Activated CD4-positive, CD25-positive, alpha-beta regulatory T cell (primary cell): ENCODE data around the gene CDH20.

Experiments used
- DNase-seq, 4 experiments: peaks; one replicate each; lab custom pipeline; 2025; lab: John Stamatoyannopoulos, UW

The CDH20 gene

DNA sequence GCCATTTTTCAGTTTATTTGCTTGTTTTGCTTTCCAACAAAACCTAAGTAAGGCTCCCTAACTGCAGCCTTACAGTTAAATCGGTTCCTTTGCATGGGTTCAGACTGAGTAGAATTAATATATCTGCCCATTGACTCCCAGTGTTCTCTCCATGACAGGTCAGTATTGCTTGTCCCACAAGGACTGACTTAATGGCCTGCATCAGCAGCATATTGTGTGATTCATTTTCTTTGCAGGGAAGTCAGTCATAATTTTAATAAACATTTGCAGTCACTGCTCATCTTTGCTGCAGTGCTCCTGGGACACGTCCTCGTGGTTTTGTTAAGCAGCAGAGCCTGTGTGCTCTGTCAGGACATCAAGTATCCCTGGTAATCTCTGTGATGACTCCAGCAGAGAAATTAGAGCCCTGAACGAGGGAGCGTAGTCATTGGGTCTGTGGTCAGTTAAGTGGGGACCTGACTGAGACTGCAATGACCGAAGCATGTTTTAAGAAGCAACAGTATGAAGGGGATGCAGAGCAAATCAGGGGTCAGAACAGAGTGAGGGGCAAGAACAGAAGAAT, 93.3 kb downstream of the CDH20 start:
- no peak for DNase-seq

DNA sequence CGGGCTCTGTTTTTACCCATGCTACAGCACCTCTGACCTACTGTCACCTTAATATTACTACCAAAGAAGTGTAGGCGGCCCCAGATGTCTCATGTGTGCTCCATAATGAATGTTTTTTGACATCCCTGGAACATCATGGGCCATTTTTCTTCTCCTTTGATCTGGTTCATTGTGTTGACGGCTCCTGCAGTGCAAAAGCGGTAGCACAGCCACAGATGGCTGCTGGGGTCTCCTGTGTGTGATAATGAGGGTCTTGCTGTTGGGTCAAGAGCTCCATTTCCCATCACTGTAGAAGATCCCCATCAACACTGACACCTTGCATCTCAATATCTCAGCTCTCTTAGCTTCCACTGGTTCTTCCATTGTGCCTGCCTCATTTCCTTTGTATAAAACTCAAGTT, 95.0 kb downstream of the CDH20 start:
- no peak for DNase-seq

- DNase-seq, result no peak
Measured at GRCh38 chr18:61432590-61432989, 99.4 kb downstream of the CDH20 start.

DNA sequence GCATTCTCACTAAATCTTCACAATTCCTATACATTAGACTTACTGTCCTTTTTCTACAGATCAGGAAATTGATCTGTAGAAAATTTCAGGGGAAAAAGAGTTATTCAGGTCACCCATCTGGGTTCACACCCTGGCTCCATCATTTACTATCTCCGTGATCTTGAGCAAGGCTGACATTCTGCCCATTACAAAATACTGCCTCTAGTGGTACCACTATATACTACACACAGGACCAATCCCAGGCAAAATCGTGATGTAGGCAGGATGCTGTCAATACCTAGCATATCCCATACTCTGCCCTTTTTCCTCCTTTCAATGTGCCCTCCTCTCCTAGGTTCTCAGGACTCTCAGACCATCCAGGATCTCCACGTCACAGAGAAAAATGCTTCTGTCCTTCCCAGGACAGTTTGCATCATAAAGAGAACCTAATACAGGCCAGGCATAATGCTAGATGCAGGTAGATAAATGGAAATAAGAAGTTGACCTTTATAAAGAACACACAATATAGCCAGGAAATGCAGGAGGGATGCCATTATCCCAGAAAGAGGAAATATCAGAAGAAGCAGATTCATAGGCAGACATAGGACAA, 101.9 kb downstream of the CDH20 start:
- DNase-seq, result no peak

DNA sequence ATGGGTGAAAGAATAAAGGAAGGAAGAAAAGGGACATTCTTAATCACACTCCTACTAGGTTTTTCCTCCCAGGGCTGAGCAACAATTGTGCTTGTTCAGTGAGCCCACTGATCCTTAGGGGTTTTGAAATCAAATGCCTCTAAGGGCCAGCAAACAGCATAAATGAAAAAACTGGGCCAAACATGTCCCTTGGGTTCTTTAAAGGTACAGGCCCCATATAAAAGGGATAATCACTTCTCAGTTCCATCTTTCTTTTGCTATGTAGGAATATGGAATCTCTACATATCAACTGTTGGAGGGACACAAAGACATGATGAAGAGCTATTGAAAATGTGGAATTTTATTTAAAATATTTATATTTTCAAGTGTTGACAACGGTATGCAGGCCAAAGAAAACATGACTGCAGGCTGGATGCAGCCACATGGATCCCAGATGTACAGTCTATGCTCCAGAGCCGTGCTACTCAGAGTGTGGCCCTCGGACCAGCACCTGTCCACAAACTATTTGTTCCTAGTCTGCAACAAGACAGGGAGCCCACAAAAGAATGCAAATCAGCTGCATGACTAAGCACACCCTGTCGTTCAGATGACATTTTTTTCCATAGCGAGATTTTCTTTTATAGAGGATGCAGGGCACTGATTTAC, 110.0 kb downstream of the CDH20 start:
- no peak for DNase-seq

DNA sequence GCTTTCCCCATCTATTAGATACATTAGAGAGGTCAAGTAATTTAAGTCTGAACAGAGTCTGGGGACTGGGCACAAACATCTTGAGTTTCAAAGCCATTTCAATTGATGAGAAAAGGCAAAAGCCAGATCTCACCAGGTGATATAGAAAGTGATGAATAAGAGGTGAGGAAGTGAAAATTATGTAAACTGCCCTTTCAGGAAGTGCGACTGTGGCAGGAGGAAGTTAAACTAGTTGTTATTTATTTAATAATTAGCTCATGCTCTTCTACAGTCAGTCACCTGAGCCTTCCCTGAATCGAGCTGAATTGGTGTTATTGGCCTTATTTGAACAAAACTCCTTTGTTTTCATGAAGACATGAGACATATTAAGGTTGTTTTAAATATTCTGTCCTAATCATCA, 115.1 kb downstream of the CDH20 start:
- no peak for DNase-seq

GRCh38 chr18:61459896-61460648, 126.8 kb downstream of the CDH20 start:
- no peak for DNase-seq

- DNase-seq, result no peak
Measured at GRCh38 chr18:61464551-61465142, 131.4 kb downstream of the CDH20 start.

DNA sequence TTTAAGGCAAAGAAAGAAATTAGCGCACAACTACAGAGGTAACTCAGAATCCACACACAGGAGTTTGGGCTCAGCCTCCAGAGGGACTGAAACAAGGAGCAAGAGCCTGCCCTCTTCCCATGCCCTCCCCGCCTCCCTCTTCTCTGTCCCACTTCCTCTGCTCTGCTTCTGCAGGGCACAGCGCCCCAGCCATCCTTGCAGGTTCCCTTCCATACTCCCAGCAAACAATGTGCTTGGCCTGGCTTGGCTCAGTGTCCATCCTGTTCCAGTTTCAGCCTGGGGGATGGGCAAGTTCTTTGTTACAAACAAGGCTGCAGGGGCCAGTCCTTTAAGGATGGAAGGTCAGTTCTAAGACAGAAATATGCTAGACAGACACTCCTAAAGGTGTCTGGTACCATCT, 133.5 kb downstream of the CDH20 start:
- no peak for DNase-seq

DNA sequence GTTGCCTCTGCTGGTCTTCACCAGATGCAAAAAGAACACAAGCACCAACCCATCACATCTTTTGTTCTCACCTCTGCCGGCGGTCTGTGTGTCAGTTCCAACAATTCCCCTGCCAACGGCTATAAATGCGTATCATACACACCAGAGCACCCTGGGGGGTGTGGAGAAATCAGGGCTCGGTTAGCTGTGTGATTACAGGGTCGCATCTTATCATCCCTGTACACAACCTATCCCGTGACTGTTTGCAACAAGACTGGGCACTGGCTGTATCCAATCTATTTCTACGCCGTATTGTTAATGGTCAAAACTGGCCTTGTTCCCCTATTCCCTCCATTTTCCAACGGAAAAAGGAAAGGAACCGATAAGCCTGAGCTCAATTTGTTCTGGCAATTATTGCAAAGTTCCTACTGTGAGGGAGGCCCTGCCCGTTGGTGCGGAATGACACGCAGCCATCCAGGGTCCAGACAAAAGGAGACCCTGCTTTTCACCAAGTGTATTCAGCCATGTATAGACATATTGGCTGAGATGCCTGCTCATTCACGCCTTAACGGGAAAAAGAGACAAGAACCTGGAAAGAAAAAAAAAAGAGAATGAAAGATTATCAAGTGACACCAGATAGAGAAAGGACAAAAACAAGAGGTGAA, 136.9 kb downstream of the CDH20 start:
- no peak for DNase-seq

GRCh38 chr18:61471541-61471940, 138.3 kb downstream of the CDH20 start:
- DNase-seq, result no peak

DNA sequence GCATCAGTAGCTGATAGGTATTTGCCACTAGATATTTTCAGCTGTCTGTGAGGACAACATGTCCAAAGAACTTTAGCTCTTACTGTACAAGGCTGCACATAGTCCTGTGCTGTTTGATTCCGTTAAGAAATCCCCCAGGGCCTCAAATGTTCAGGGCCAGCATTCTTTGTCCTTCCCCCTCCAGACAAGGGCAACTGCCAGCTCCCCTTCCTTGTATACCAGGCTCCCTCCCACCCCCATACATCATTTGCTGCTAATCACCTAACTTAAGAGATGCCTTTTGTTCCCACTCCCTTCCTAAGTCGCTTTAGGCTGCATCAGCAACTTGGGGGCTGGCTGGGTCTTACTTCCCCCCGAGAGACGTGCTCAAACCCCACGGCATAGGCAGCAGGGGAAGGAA, 138.7 kb downstream of the CDH20 start:
- no peak for DNase-seq

DNA sequence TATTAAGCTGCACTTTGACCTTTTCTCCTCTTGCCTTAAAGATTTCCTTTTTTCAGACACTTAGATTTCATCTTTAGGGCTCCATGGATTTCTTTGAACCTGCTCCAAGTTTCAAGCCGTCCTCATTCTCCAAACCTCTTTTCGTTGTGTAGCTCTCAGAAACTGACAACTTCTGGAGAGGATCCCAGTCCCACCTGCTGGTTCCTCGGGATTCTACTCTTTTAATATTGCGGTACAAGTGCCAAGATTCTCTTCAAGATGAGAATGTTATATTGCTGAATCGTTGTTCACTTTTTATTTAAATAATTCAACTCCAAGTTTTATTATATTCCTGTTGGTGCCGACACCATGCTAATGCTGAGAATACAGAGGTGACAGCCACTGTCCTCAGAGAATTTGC, 141.1 kb downstream of the CDH20 start:
- DNase-seq, result no peak

DNA sequence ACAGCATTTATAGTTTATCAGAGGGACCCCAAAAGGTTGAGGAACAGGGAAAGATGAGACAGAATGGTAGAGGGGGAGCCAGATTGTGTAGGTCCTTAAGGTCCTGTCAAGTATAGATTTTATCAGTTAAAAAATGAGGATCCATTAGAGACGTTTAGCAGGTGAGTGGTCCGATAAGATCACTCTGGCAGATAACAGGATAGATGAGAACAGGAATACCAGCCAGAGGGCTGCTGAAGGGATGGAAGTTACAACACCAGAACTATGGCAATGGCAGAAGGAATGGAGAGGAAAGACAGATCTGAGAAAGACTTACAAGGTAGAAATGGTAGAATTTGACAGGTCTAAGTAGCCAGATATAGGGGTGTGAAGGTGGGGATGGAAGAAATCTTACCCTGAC, 141.7 kb downstream of the CDH20 start:
- no peak for DNase-seq

DNA sequence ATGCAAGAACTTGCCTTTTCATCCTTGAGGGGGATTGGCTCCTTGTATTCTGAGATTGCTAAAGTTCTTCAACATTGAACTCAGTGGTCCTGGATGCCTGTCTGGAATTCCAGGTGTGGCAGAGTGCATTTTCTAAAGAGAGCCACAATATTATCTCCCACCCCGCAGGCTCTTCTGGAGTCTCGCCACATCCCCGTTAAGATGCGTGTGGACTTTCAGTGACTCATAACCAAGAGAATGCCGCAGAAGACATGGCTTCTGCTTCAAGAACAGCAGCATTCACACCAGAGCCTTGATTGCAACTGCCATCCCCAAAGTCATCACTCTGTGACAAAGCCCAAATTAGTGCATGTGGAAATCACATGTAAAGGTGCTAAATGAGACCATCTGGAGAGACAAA, 142.7 kb downstream of the CDH20 start:
- DNase-seq, result no peak

- no peak for DNase-seq
Measured at GRCh38 chr18:61489334-61489733, 156.1 kb downstream of the CDH20 start.

GRCh38 chr18:61496374-61496773, 163.1 kb downstream of the CDH20 start:
- no peak for DNase-seq

GRCh38 chr18:61497422-61497821, 164.2 kb downstream of the CDH20 start:
- DNase-seq, result no peak

DNA sequence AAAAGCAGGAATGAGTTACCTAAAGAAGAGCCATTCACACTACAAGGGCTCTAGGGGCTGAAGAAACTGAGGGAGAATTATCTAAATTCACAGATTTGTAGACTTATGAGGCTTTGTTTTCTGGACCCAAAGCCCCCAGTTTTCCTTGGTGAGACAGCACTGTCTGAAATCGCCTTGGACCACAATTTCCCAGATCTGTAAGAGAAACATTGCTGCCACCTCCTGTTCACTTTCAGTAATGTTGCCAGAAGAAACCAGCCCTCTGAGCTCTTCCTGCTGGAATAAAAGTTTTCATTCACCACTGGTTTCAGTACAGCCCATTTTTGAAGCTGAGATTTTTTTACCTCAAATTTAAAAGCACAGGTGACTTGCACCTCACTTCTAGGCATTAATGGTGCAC, 169.2 kb downstream of the CDH20 start:
- no peak for DNase-seq

DNA sequence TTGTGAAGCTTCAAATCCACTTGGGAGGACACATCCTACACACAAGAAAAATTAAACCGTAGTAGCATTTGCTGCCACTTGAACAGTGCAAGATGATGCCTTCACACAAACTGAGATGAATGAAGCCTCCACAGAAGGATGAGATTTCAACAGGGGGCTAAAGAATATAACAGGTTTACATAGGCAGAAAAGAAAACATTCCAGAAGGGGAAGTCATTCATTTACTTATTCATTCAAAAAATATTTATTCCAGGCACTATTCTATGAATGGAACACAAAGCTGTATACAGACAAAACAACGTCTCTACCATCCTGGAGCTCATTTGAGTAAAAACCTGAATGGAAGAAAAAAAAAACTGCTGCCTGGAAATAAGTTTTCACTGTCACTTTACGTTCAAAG, 170.5 kb downstream of the CDH20 start:
- DNase-seq, result no peak

- no peak for DNase-seq
Measured at GRCh38 chr18:61528961-61529360, 195.7 kb downstream of the CDH20 start.

GRCh38 chr18:61530681-61531080, 197.5 kb downstream of the CDH20 start:
- DNase-seq, result no peak
